BLaER1 (cell line): ENCODE data around the gene CCNY.

ENCODE experiments used
- H3K27ac ChIP-seq: shearing (Covaris generic); formaldehyde crosslinking; 2 replicates; pipeline ENCODE4 v1.8.1; 2022
- H3K27me3 ChIP-seq: shearing (Covaris generic); formaldehyde crosslinking; 2 replicates; pipeline ENCODE4 v1.8.1; 2022
- H3K36me3 ChIP-seq: shearing (Covaris generic); formaldehyde crosslinking; 2 replicates; pipeline ENCODE4 v1.8.1; 2022
- H3K4me1 ChIP-seq: shearing (Covaris generic); formaldehyde crosslinking; 2 replicates; pipeline ENCODE4 v1.8.1; 2022
- H3K4me2 ChIP-seq: shearing (Covaris generic); formaldehyde crosslinking; 2 replicates; pipeline ENCODE4 v1.8.1; 2022
- H3K4me3 ChIP-seq: shearing (Covaris generic); formaldehyde crosslinking; 2 replicates; pipeline ENCODE4 v1.8.1; 2022
- H3K9ac ChIP-seq: shearing (Covaris generic); formaldehyde crosslinking; 2 replicates; pipeline ENCODE4 v1.8.1; 2022
- H3K9me3 ChIP-seq: shearing (Covaris generic); formaldehyde crosslinking; 2 replicates; pipeline ENCODE4 v1.8.1; 2022
- H4K20me1 ChIP-seq: shearing (Covaris generic); formaldehyde crosslinking; 2 replicates; pipeline ENCODE4 v1.8.1; 2022
- Cebpa-rat ChIP-seq: shearing (Covaris generic); IDR thresholded peaks from 2 replicates; pipeline ENCODE4 v1.8.1; 2022

The CCNY gene

DNA sequence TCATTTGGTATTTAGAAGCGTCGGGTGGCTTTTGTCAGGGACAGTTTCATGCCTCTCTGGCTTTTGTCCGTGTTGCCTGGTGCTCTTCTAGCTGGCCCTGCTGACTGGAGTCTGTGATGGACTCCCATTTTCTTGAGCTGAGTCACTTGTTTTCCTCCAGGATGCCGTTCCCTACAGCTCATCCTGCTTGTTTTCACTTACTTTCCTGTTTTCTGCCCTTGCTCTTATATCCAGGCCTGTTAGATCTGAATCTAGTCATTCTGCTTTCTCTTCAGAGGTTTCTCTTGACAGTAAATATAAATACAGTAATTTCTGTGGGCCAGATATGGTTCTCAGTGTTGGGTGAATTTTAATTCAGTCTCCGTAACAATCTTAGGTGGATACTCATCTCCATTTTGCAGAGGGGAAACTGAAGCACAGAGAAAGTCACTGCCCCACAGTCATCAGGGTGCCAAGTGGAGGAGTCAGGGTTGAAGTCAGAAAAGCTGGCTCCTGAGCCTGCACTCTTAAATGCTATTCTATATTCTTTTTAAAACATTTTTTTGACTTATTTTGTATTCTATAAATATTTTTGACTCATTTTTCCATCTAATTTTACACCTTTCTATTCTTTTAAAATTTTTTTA, 85.4 kb downstream of the CCNY start:
- no peak overlapping the region for H3K27ac ChIP-seq
- no peak overlapping the region for H3K4me2 ChIP-seq
- peaks cover 15% of the 10 kb centered on the region for H3K4me1 ChIP-seq
- H3K36me3 ChIP-seq: peaks cover 26% of the 10 kb centered on the region
- no peak overlapping the region for H3K4me3 ChIP-seq
- no peaks in the 10 kb centered on the region for H3K27me3 ChIP-seq
- H4K20me1 ChIP-seq: peaks cover 98% of the 10 kb centered on the region
- H3K9ac ChIP-seq: no peak overlapping the region
- H3K9me3 ChIP-seq: no peaks in the 10 kb centered on the region
- no peak for TF ChIP-seq Cebpa-rat

DNA sequence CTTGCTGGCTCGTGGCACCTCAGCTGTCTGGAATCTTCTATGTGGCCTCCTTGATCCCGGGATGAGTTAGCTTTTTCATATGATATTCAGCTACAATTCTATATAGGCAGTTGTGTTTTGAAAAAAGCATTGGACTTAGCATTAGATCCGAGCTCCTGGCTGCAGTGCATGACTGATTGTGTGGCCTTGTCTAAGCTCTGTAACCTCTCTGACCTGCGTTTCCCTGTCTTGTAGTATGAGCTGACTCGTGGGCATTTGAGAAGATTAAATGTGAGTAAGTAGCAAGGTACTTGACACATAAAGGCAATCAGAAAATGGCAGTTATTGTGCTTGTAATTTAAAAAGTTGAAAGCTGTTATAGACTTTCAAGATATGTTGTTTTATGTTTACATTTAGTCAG, 85.9 kb downstream of the CCNY start:
- H3K27ac ChIP-seq: no peak overlapping the region
- no peaks in the 10 kb centered on the region for H3K27me3 ChIP-seq
- no peak overlapping the region for H3K4me3 ChIP-seq
- H3K4me2 ChIP-seq: no peak overlapping the region
- peaks cover 98% of the 10 kb centered on the region for H4K20me1 ChIP-seq
- H3K9me3 ChIP-seq: no peaks in the 10 kb centered on the region
- no peak overlapping the region for H3K9ac ChIP-seq
- TF ChIP-seq Cebpa-rat: no peak
- peaks cover 9% of the 10 kb centered on the region; the same call in 1 of the 2 replicates for H3K4me1 ChIP-seq
- H3K36me3 ChIP-seq: peaks cover 26% of the 10 kb centered on the region

- H3K4me3 ChIP-seq: no peak overlapping the region
- H4K20me1 ChIP-seq: peaks cover 97% of the 10 kb centered on the region
- peaks cover 33% of the 10 kb centered on the region for H3K36me3 ChIP-seq
- no peak overlapping the region for H3K4me2 ChIP-seq
- H3K27ac ChIP-seq: no peak overlapping the region
- no peak overlapping the region for H3K9ac ChIP-seq
- peaks cover 8% of the 10 kb centered on the region; the same call in 1 of the 2 replicates for H3K9me3 ChIP-seq
- no peak for TF ChIP-seq Cebpa-rat
- H3K27me3 ChIP-seq: no peaks in the 10 kb centered on the region
- H3K4me1 ChIP-seq: no peaks in the 10 kb centered on the region
These were observed 87.4 kb downstream of the CCNY start for GRCh38 chr10:35423505-35424306.

DNA sequence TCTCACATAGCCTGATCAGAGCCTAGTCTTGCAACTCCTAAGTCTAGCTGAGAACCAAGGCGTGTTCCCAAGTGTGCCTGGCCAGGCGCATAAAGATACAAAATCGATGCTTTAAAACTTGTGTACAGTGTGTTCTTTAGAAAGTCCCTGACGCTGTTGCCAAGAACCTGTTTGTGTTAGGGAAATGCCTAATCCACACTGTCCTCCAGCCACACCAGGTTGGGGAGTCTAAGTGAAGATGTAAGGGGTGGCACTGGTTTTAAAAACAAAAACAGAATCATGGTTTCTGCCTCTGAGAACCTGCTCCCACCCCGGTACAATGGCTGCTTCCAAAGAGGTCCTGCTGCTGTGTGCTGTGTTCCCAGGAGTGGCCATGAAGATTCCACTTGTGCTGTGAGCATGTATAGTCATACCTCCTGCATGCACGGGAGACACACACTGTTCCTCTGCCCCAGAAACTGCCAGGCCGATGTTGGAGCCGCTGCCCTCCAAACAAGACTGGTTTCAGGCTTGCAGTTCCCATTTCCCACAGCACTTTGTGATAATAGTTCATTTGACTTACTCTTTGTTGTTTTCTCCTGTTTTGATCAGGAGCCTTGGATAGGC, 88.5 kb downstream of the CCNY start:
- H3K9ac ChIP-seq: no peak overlapping the region
- no peak for TF ChIP-seq Cebpa-rat
- no peaks in the 10 kb centered on the region for H3K27me3 ChIP-seq
- peaks cover 33% of the 10 kb centered on the region for H3K36me3 ChIP-seq
- no peak overlapping the region for H3K27ac ChIP-seq
- no peaks in the 10 kb centered on the region for H3K4me1 ChIP-seq
- no peak overlapping the region for H3K4me3 ChIP-seq
- H4K20me1 ChIP-seq: peaks cover 89% of the 10 kb centered on the region
- no peak overlapping the region for H3K4me2 ChIP-seq
- peaks cover 16% of the 10 kb centered on the region for H3K9me3 ChIP-seq

- H3K9me3 ChIP-seq: peaks cover 18% of the 10 kb centered on the region
- no peaks in the 10 kb centered on the region for H3K4me1 ChIP-seq
- no peak overlapping the region for H3K4me2 ChIP-seq
- no peaks in the 10 kb centered on the region for H3K27me3 ChIP-seq
- TF ChIP-seq Cebpa-rat: no peak
- H3K4me3 ChIP-seq: no peak overlapping the region
- peaks cover 33% of the 10 kb centered on the region for H3K36me3 ChIP-seq
- no peak overlapping the region for H3K27ac ChIP-seq
- H4K20me1 ChIP-seq: peaks cover 81% of the 10 kb centered on the region
- no peak overlapping the region for H3K9ac ChIP-seq
These were observed 89.3 kb downstream of the CCNY start for GRCh38 chr10:35425595-35425994.

DNA sequence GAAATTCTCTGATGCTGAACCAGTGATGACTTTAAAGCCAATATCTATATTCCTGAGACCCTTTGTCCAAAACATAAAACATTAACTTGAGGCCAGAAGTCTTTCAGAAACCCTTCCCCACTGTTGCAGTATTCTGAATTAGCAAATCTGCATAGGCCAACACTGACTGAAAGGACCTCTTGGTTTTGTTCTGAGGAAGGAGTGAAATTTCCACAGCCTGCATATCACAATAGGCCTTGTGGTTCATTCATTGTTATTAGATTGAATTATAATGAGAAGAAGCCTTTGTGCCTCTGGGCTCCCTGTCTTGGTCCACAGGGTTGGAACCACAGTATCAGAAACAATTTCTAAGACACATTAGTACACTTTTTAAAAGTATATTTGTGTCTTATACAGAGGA, 90.3 kb downstream of the CCNY start:
- H3K4me3 ChIP-seq: no peak overlapping the region
- H3K9ac ChIP-seq: no peak overlapping the region
- no peaks in the 10 kb centered on the region for H3K27me3 ChIP-seq
- H3K9me3 ChIP-seq: peaks cover 18% of the 10 kb centered on the region
- H3K27ac ChIP-seq: no peak overlapping the region
- peaks cover 33% of the 10 kb centered on the region for H3K36me3 ChIP-seq
- H3K4me2 ChIP-seq: no peak overlapping the region
- no peaks in the 10 kb centered on the region for H3K4me1 ChIP-seq
- peaks cover 73% of the 10 kb centered on the region for H4K20me1 ChIP-seq
- no peak for TF ChIP-seq Cebpa-rat

DNA sequence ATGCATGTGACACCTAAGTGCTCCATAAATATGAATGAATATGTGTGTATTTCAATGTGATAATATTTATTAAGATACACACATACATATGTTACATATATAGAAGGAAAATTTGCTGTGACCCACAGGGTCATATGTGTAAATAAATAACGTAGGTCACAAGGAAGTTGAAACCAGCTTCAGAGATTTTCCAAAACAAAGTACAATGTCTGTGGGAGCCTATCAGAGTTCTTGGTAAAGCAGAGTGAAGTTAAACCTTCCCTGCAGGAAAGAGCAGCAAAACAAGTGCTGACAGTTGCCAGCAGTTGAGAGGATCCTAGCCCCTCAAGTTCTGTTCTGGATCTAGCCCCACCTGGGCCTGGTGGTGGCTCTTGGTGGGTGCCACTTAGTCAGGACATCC, 91.2 kb downstream of the CCNY start:
- Histone ChIP-seq H3K9ac (no peak overlapping the region), H3K36me3 (peaks cover 33% of the 10 kb centered on the region), H3K4me3 (no peak overlapping the region), H4K20me1 (peaks cover 68% of the 10 kb centered on the region), H3K27ac (no peak overlapping the region), H3K27me3 (no peaks in the 10 kb centered on the region), H3K9me3 (peaks cover 18% of the 10 kb centered on the region), H3K4me2 (no peak overlapping the region), H3K4me1 (no peaks in the 10 kb centered on the region)
- no peak for TF ChIP-seq Cebpa-rat

- no peak overlapping the region for H3K4me3 ChIP-seq
- H3K4me2 ChIP-seq: no peak overlapping the region
- no peaks in the 10 kb centered on the region for H3K27me3 ChIP-seq
- peaks cover under 1% of the 10 kb centered on the region for H3K4me1 ChIP-seq
- H3K9ac ChIP-seq: no peak overlapping the region
- peaks cover 18% of the 10 kb centered on the region for H3K9me3 ChIP-seq
- H3K36me3 ChIP-seq: peaks cover 28% of the 10 kb centered on the region
- H3K27ac ChIP-seq: no peak overlapping the region
- no peak for TF ChIP-seq Cebpa-rat
- peaks cover 58% of the 10 kb centered on the region for H4K20me1 ChIP-seq
These were observed 92.2 kb downstream of the CCNY start for GRCh38 chr10:35428521-35428920.

GRCh38 chr10:35432781-35433338, 96.6 kb downstream of the CCNY start:
- Histone ChIP-seq H3K9me3 (peaks cover 61% of the 10 kb centered on the region), H3K27me3 (no peaks in the 10 kb centered on the region), H3K4me1 (peaks cover 9% of the 10 kb centered on the region), H3K27ac (no peak overlapping the region), H3K36me3 (peaks cover 46% of the 10 kb centered on the region), H4K20me1 (peaks cover 34% of the 10 kb centered on the region), H3K4me3 (no peak overlapping the region), H3K4me2 (no peak overlapping the region), H3K9ac (no peak overlapping the region)
- no peak for TF ChIP-seq Cebpa-rat
